ENCODE results near the gene LRRD1. TPM values are rescaled to one million over a fixed set of nuclear protein-coding genes. Genes with fewer than 3 reads are reported as not detected.
"Not testable (repeated sequence)": the region's sequence is repeated elsewhere in the genome, so short reads cannot be mapped to it uniquely, and the experiment has no call there.

LRRD1 gene
- total and polyA plus RNA-seq, 2 of the 8 experiments (the other 6 are each of a cell fraction or from before 2014, with no cell fraction given) = not detected

GRCh38 chr7:92108821-92109220, 70.1 kb downstream of the LRRD1 start (continued):
- TF ChIP-seq TBP (IDR thresholded peaks at IDR 0.05; ENCODE audit: low read depth, low read length) (no peak), TAF7 (optimal IDR thresholded peaks at IDR 0.05; ENCODE audit: borderline replicate concordance, low read depth, low read length) (no peak), KDM1A (IDR thresholded peaks at IDR 0.05; ENCODE audit: borderline replicate concordance, low read length) (no peak), SP2 (IDR thresholded peaks at IDR 0.05; ENCODE audit: low read length) (no peak)

DNA sequence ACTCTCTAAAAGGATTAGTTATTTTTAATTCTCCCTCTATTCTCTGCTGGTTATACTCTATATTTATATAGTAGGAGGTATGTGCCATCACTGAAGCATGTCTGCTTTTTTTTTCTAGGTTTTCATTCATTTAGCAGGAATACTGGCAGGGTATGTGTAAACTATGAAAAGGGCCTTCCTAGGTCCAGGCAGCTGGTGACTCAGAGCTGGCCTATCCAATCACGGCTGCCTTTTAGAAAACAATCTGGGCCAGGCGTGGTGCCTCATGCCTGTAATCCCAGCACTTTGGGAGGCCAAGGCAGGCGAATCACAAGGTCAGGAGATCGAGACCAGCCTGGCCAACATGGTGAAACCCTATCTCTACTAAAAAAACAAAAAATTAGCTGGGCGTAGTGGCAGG, 76.1 kb downstream of the LRRD1 start:
- H3K79me1 ChIP-seq (ENCODE audit: low read depth, low read length); H3K23ac ChIP-seq (ENCODE audit: insufficient read length); H3K4me2 ChIP-seq (ENCODE audit: insufficient read depth in 1 of 2, low read depth in 2 of 2, low read length in 2 of 2); H3K79me2 ChIP-seq (ENCODE audit: control insufficient read depth in 1 of 2, insufficient read depth in 2 of 2, low read length in 2 of 2); H2AFZ ChIP-seq (ENCODE audit: low read length); H3K18ac ChIP-seq (ENCODE audit: extremely low read depth, low read length); H3K9ac ChIP-seq (replicated peaks in 1 of 4; ENCODE audit: extremely low read depth in 1 of 4, low read depth in 3 of 4, low read length in 3 of 4); H3K23me2 ChIP-seq (ENCODE audit: low read depth, low read length); H4K5ac ChIP-seq (ENCODE audit: insufficient read length, low read depth, low read length); H2BK12ac ChIP-seq (ENCODE audit: low read depth, low read length); H3K4me3 ChIP-seq (ENCODE audit: extremely low read depth in 1 of 4, insufficient read depth in 2 of 4, low read depth in 3 of 4, low read length in 4 of 4); H3K4me1 ChIP-seq (replicated peaks in 1 of 4; ENCODE audit: control insufficient read depth in 3 of 4, insufficient read depth in 4 of 4, low read length in 3 of 4); H3K14ac ChIP-seq (ENCODE audit: insufficient read length); H2BK20ac ChIP-seq (ENCODE audit: low read length); H4K20me1 ChIP-seq (replicated peaks in 1 of 2; ENCODE audit: control insufficient read depth in 1 of 2, insufficient read depth in 2 of 2, low read length in 2 of 2); H2BK120ac ChIP-seq (replicated peaks; ENCODE audit: low read depth, low read length); H4K91ac ChIP-seq (replicated peaks; ENCODE audit: insufficient read length, low read length); H3K9me3 ChIP-seq (ENCODE audit: insufficient read depth in 2 of 2, low read depth in 1 of 2, low read length in 1 of 2); H3K4ac ChIP-seq (replicated peaks; ENCODE audit: insufficient read length, low read depth, low read length); FAIRE-seq; CTCF ChIA-PET (ENCODE audit: partially characterized antibody); DNase-seq (ENCODE audit: low read depth in 1 of 2, low spot score in 2 of 2); H2BK15ac ChIP-seq (ENCODE audit: low read length); H3K27ac ChIP-seq (ENCODE audit: low read depth, low read length); H2BK5ac ChIP-seq (ENCODE audit: low read depth, low read length); POLR2A ChIA-PET (ENCODE audit: partially characterized antibody); H3K56ac ChIP-seq (replicated peaks; ENCODE audit: insufficient read length, low read depth, low read length); H4K8ac ChIP-seq (ENCODE audit: extremely low read depth, insufficient read depth, low read length); H3K27me3 ChIP-seq (replicated peaks in 1 of 4; ENCODE audit: control insufficient read depth in 3 of 4, extremely low read depth in 1 of 4, insufficient read depth in 3 of 4, low read length in 3 of 4); H2AK5ac ChIP-seq (ENCODE audit: low read depth, low read length): not testable (repeated sequence)
- H3K36me3 ChIP-seq (ENCODE audit: control insufficient read depth in 2 of 4, insufficient read depth in 4 of 4, low read length in 3 of 4) = peaks cover 6 to 20% (median 12%) of the 10 kb centered on the region in 4 experiments; a peak in 6 of 8 replicates
- WGBS, 2 experiments (ENCODE audit: extremely low coverage in 1 of 2, insufficient coverage in 1 of 2, insufficient read length in 1 of 2, insufficient replicate concordance in 2 of 2, low coverage in 1 of 2, low lambda C conversion rate in 2 of 2, missing lambda C conversion rate in 1 of 2) = 82% methylated on average over 5 of the region's 5 CpGs; no CpG with 5 or more reads in 1 of the 2 experiments
